H1 (cell line): ENCODE measurements around the gene PDE4B. TPM values are rescaled to one million over a fixed set of nuclear protein-coding genes. Genes with fewer than 3 reads are reported as not detected.

Experiments used
- ATF3 ChIP-seq: IDR thresholded peaks from 2 replicates; pipeline ENCODE4 v1.6.1; 2011; ENCODE audit warnings: low read depth, mild to moderate bottlenecking, low read length; ENCODE audit not compliant: insufficient read depth
- BCL11A ChIP-seq, 2 experiments: IDR thresholded peaks; one replicate each; pipeline ENCODE4 v1.6.1; 2011; ENCODE audit warnings: low read depth in 2 of 2, low read length in 2 of 2, mild to moderate bottlenecking in 2 of 2
- BRCA1 ChIP-seq: IDR thresholded peaks from 2 replicates; pipeline ENCODE4 v1.6.1; 2012; ENCODE audit warnings: low read depth, low read length, improper control_type of control experiment
- CREB1 ChIP-seq: IDR thresholded peaks from 2 replicates; pipeline ENCODE4 v1.6.1; 2012; ENCODE audit warnings: inconsistent platforms
- HDAC6 ChIP-seq: IDR thresholded peaks from one replicate; pipeline ENCODE4 v1.7.1; 2012; ENCODE audit warnings: low read depth, mild to moderate bottlenecking, inconsistent platforms, low read length, moderate library complexity
- KDM4A ChIP-seq: IDR thresholded peaks from one replicate; pipeline ENCODE4 v1.7.1; 2012; ENCODE audit warnings: low read depth, mild to moderate bottlenecking, moderate library complexity, low read length, inconsistent platforms; ENCODE audit not compliant: severe bottlenecking
- MAX ChIP-seq: IDR thresholded peaks from 2 replicates; pipeline ENCODE4 v1.6.1; 2012; ENCODE audit warnings: inconsistent platforms
- NANOG ChIP-seq: IDR thresholded peaks from 2 replicates; pipeline ENCODE4 v1.6.1; 2011; ENCODE audit warnings: low read length, low read depth, mild to moderate bottlenecking, inconsistent platforms; ENCODE audit not compliant: insufficient read depth, poor library complexity, severe bottlenecking
- PHF8 ChIP-seq: fragments of 200-600 bp; sonication (generic); conservative IDR thresholded peaks from 2 replicates; pipeline ENCODE4 v1.7.1; 2012; ENCODE audit warnings: low read depth, mild to moderate bottlenecking, inconsistent platforms, low read length, moderate library complexity
- POU5F1 ChIP-seq: IDR thresholded peaks from 2 replicates; pipeline ENCODE4 v1.6.1; 2011; ENCODE audit warnings: low read depth, mild to moderate bottlenecking, low read length, moderate library complexity
- RNF2 ChIP-seq: fragments of 200-900, 300-1000 bp; sonication (generic); IDR thresholded peaks from 2 replicates; pipeline ENCODE4 v1.7.1; 2016; ENCODE audit warnings: borderline replicate concordance, low read depth, mild to moderate bottlenecking, antibody characterized with exemption, low read length; ENCODE audit not compliant: poor library complexity, severe bottlenecking; ENCODE audit errors: missing control alignments
- SIN3A ChIP-seq, 2 experiments: IDR thresholded peaks in 1 of 2; conservative IDR thresholded peaks in 1 of 2; 2 replicates each; pipeline ENCODE4 v1.6.1; 2011 to 2012; ENCODE audit warnings: low read length in 2 of 2, improper control_type of control experiment in 1 of 2, low read depth in 1 of 2, mild to moderate bottlenecking in 1 of 2
- YY1 ChIP-seq: IDR thresholded peaks from 2 replicates; pipeline ENCODE4 v1.6.1; 2011; ENCODE audit warnings: low read depth, mild to moderate bottlenecking, low read length
- polyA plus RNA-seq, 7 experiments: library from polyadenylated mRNA; depleted of rRNA in 3 of 7; stranded (reverse) in 5 of 7; unstranded in 2 of 7; fragments of >200 nt in 5 of 7; fragments of 200-250 nt in 2 of 7; gene quantifications; 1 replicate in 5 of 7; 2 replicates in 1 of 7; 4 replicates in 1 of 7; pipeline versions ENCODE4 v1.2.1 to v1.2.3, GENCODE V29; 2011 to 2013; ENCODE audit warnings: missing spikeins in 2 of 7, mixed read lengths in 2 of 7
- total RNA-seq: library from RNA; stranded (reverse); fragmentation: NEBNext Ultra II Directional; extraction: Animal tissue kit (Norgen Biotek cat#: 25700); gene quantifications from 2 replicates; pipeline ENCODE4 v1.2.1, GENCODE V29; 2021

The PDE4B gene
- total and polyA plus RNA-seq, 2 of the 8 experiments (the other 6 are each of a cell fraction or from before 2014, with no cell fraction given) = 5.0 to 15.1 TPM

GRCh38 chr1:65792669-65793358 lies at the start of gene PDE4B (continued):
- TF ChIP-seq POU5F1 = no peak
- TF ChIP-seq YY1 = no peak
- TF ChIP-seq RNF2 = no peak
- no peak for TF ChIP-seq BRCA1
- no peak for TF ChIP-seq HDAC6
- TF ChIP-seq PHF8 = 0 out of 2 replicates have a peak, but pooled peaks have one; percentile 1
- no peak for TF ChIP-seq BCL11A (IDR thresholded peaks at IDR 0.05; ENCODE audit: low read depth in 2 of 2, low read length in 2 of 2)
- no peak for TF ChIP-seq CREB1
- peak; percentile 83 for TF ChIP-seq KDM4A
- no peak for TF ChIP-seq NANOG
- TF ChIP-seq MAX = peak; percentile 56
- no peak for TF ChIP-seq ATF3
- TF ChIP-seq SIN3A (conservative IDR thresholded peaks at IDR 0.05 in 1 of 2, IDR thresholded peaks at IDR 0.05 in 1 of 2; ENCODE audit: low read depth in 1 of 2, low read length in 2 of 2) = no peak
